Endodermal cell (in vitro differentiated cells): ENCODE data around the gene VPS13D. TPM values are rescaled to one million over a fixed set of nuclear protein-coding genes. Genes with fewer than 3 reads are reported as not detected.

Source experiments
- DNase-seq: peaks from one replicate; pipeline ENCODE4 v3.0.0-alpha.2; 2017
- H3K27ac ChIP-seq: 2 replicates; pipeline ENCODE4 v1.5.1; 2013; ENCODE audit warnings: mild to moderate bottlenecking, low read depth, low read length, moderate library complexity
- H3K27me3 ChIP-seq: 2 replicates; pipeline ENCODE4 v1.6.1; 2013; ENCODE audit warnings: mild to moderate bottlenecking, low read length, moderate library complexity; ENCODE audit not compliant: insufficient read depth, control insufficient read depth, poor library complexity, severe bottlenecking
- H3K36me3 ChIP-seq: 2 replicates; pipeline ENCODE4 v1.7.0; 2013; ENCODE audit warnings: mild to moderate bottlenecking, low read length, moderate library complexity; ENCODE audit not compliant: control insufficient read depth, insufficient read depth
- H3K4me1 ChIP-seq: one replicate; pipeline ENCODE4 v1.7.0; 2013; ENCODE audit warnings: low read length; ENCODE audit not compliant: control insufficient read depth, insufficient read depth
- H3K4me3 ChIP-seq: 2 replicates; pipeline ENCODE4 v1.5.1; 2013; ENCODE audit warnings: mild to moderate bottlenecking, low read length, moderate library complexity
- H3K9ac ChIP-seq: 2 replicates; pipeline ENCODE4 v1.6.1; 2013; ENCODE audit warnings: mild to moderate bottlenecking, low read length, moderate library complexity; ENCODE audit not compliant: poor library complexity, severe bottlenecking; ENCODE audit errors: extremely low read depth
- H3K9me3 ChIP-seq: 2 replicates; pipeline ENCODE4 v1.6.1; 2013; ENCODE audit warnings: mild to moderate bottlenecking, low read length, moderate library complexity; ENCODE audit not compliant: control insufficient read depth
- H3K27ac Mint-ChIP-seq: 2 replicates; pipeline ENCODE4 v1.8.0; 2020; ENCODE audit warnings: mixed read lengths
- H3K27me3 Mint-ChIP-seq: 2 replicates; pipeline ENCODE4 v1.8.0; 2021; ENCODE audit warnings: mild to moderate bottlenecking, mixed read lengths; ENCODE audit not compliant: insufficient read depth
- H3K36me3 Mint-ChIP-seq: 2 replicates; pipeline ENCODE4 v1.8.0; 2020; ENCODE audit warnings: low read depth, mixed read lengths
- H3K4me1 Mint-ChIP-seq: 2 replicates; pipeline ENCODE4 v1.8.0; 2020; ENCODE audit warnings: mixed read lengths
- H3K4me3 Mint-ChIP-seq: 2 replicates; pipeline ENCODE4 v1.8.0; 2020; ENCODE audit warnings: mild to moderate bottlenecking, moderate library complexity, mixed read lengths
- H3K9me3 Mint-ChIP-seq: 2 replicates; pipeline ENCODE4 v1.8.0; 2020; ENCODE audit warnings: mild to moderate bottlenecking, mixed read lengths
- WGBS, 2 experiments: methylation state at CpG; one replicate each; pipeline versions ENCODE4 v1.1.5 to v1.1.7; 2013; ENCODE audit warnings: missing lambda C conversion rate in 2 of 2, mixed read lengths in 1 of 2; ENCODE audit not compliant: insufficient coverage in 1 of 2, insufficient read length in 1 of 2; 5-methylcytosine and 5-hydroxymethylcytosine counted together
- microRNA-seq: library from miRNA; unstranded; fragments of <30 nt; microRNA quantifications from one replicate; pipeline ENCODE4 v1.2.0, GENCODE V29; 2020; ENCODE audit warnings: borderline microRNAs expressed
- total RNA-seq, 2 donors: library from RNA; stranded (reverse); fragmentation: NEBNext Ultra II Directional in 1 of 2; extraction: Animal tissue kit (Norgen Biotek cat#: 25700) in 1 of 2; gene quantifications; 2 replicates in 1 of 2; 3 replicates in 1 of 2; pipeline ENCODE4 v1.2.1, GENCODE V29; 2021
- TF ChIP-seq, protein P1 (sequence below): fragments of 200-600 bp; sonication (generic); conservative IDR thresholded peaks from 2 replicates; pipeline ENCODE4 v1.5.0; 2021; ENCODE audit warnings: antibody characterized with exemption, mild to moderate bottlenecking

The VPS13D gene
- total RNA-seq, 2 donors from 2014 or later: 32.5 to 36.7 TPM

DNA sequence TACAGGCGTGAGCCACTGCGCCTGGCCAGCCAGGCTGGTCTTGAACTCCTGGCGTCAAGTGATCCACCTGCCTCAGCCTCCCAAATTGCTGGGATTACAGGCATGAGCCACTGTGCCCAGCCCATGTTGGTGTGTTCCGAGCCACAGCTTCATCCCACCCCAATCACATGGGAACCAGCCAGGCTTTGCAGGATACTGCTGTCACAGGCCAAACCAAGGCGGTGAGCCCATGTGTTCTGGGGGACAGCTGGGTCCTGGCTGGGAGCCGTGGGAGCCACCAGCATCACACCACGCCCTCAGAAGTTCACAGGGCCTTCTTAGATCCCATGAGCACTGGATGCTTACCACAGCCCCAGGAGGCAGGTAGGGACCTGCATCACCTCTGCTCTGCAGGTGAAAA is 331.3 kb downstream of the VPS13D start:
- TF ChIP-seq, protein P1, sequence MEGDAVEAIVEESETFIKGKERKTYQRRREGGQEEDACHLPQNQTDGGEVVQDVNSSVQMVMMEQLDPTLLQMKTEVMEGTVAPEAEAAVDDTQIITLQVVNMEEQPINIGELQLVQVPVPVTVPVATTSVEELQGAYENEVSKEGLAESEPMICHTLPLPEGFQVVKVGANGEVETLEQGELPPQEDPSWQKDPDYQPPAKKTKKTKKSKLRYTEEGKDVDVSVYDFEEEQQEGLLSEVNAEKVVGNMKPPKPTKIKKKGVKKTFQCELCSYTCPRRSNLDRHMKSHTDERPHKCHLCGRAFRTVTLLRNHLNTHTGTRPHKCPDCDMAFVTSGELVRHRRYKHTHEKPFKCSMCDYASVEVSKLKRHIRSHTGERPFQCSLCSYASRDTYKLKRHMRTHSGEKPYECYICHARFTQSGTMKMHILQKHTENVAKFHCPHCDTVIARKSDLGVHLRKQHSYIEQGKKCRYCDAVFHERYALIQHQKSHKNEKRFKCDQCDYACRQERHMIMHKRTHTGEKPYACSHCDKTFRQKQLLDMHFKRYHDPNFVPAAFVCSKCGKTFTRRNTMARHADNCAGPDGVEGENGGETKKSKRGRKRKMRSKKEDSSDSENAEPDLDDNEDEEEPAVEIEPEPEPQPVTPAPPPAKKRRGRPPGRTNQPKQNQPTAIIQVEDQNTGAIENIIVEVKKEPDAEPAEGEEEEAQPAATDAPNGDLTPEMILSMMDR: no peak
- no peak for DNase-seq
- peaks cover 17% of the 10 kb centered on the region for H3K9me3 ChIP-seq
- H3K9ac ChIP-seq: no peak overlapping the region
- Mint-ChIP-seq H3K36me3 (peaks cover 2% of the 10 kb centered on the region), H3K4me3 (no peak overlapping the region), H3K27me3 (peaks cover 3% of the 10 kb centered on the region), H3K4me1 (peaks cover 2% of the 10 kb centered on the region), H3K27ac (no peak overlapping the region), H3K9me3 (peaks cover 47% of the 10 kb centered on the region)
- no peaks in the 10 kb centered on the region for H3K4me1 ChIP-seq
- no peaks in the 10 kb centered on the region for H3K27me3 ChIP-seq
- whole genome bisulfite sequencing, 2 experiments: 87 to 90% methylated on average over 6 to 7 of the region's 7 CpGs
- no peaks in the 10 kb centered on the region for H3K36me3 ChIP-seq
- no peak overlapping the region for H3K27ac ChIP-seq
- no peak overlapping the region for H3K4me3 ChIP-seq

Small RNAs within 50 kb of the gene (microRNA-seq; reads per million reads assigned to microRNA genes)
- not detected for gene MIR4632

Other genes starting within 250 kb of the VPS13D start
- gene MFN2, start 249.6 kb upstream of the VPS13D start, total RNA-seq: 10 to 100 TPM; 41.7 to 56.3 TPM
- 10 to 100 TPM; 66.2 to 72.1 TPM for gene MIIP, start 210.5 kb upstream of the VPS13D start, total RNA-seq
- gene TNFRSF8, start 166.7 kb upstream of the VPS13D start, total RNA-seq: 1 to 10 TPM in 1 of 2 donors, under 1 TPM in 1; 0.69 to 2.3 TPM
- under 1 TPM; 0.24 to 0.40 TPM for gene TNFRSF1B, start 63.0 kb upstream of the VPS13D start, total RNA-seq